ENCODE results near the gene HAO2.
"Not testable (repeated sequence)": the region's sequence is repeated elsewhere in the genome, so short reads cannot be mapped to it uniquely, and the experiment has no call there.

The HAO2 gene
- long read RNA-seq, donor 1, transcript HAO2-205 (9 exons, 1,696 nt) = major isoform, 12 of 28 reads
- long read RNA-seq, donor 1, transcript HAO2-201 (8 exons, 1,417 nt) = minor isoform, 11 of 28 reads
- long read RNA-seq, donor 1, partial matches to known transcripts = 0 of 28 reads
- long read RNA-seq, donor 1, other reads (novel, unspliced or antisense) = 5 of 28 reads
- long read RNA-seq, donor 2, transcript HAO2-201 (8 exons, 1,417 nt) = major isoform, 6 of 18 reads
- long read RNA-seq, donor 2, transcript HAO2-205 (9 exons, 1,696 nt) = minor isoform, 5 of 18 reads
- long read RNA-seq, donor 2, partial matches to known transcripts = 6 of 18 reads
- long read RNA-seq, donor 2, other reads (novel, unspliced or antisense) = 0 of 18 reads
- long read RNA-seq, donor 3, partial matches to known transcripts = 0 of 5 reads
- long read RNA-seq, donor 3, other reads (novel, unspliced or antisense) = 0 of 5 reads
- long read RNA-seq, donor 4, transcript HAO2-205 (9 exons, 1,696 nt) = major isoform, 5 of 7 reads
- long read RNA-seq, donor 4, partial matches to known transcripts = 0 of 7 reads
- long read RNA-seq, donor 4, other reads (novel, unspliced or antisense) = 0 of 7 reads
- long read RNA-seq, donor 5, transcript HAO2-205 (9 exons, 1,696 nt) = major isoform, 15 of 39 reads
- long read RNA-seq, donor 5, transcript HAO2-201 (8 exons, 1,417 nt) = minor isoform, 8 of 39 reads
- long read RNA-seq, donor 5, partial matches to known transcripts = 16 of 39 reads
- long read RNA-seq, donor 5, other reads (novel, unspliced or antisense) = 0 of 39 reads
- long read RNA-seq, donor 6, transcript HAO2-205 (9 exons, 1,696 nt) = major isoform, 14 of 26 reads
- long read RNA-seq, donor 6, partial matches to known transcripts = 11 of 26 reads
- long read RNA-seq, donor 6, other reads (novel, unspliced or antisense) = 0 of 26 reads
- long read RNA-seq, donor 7, transcript HAO2-201 (8 exons, 1,417 nt) = minor isoform, 5 of 20 reads
- long read RNA-seq, donor 7, transcript HAO2-205 (9 exons, 1,696 nt) = major isoform, 13 of 20 reads
- long read RNA-seq, donor 7, partial matches to known transcripts = 0 of 20 reads
- long read RNA-seq, donor 7, other reads (novel, unspliced or antisense) = 0 of 20 reads
- long read RNA-seq, donor 8, transcript HAO2-205 (9 exons, 1,696 nt) = major isoform, 13 of 35 reads
- long read RNA-seq, donor 8, partial matches to known transcripts = 12 of 35 reads
- long read RNA-seq, donor 8, other reads (novel, unspliced or antisense) = 5 of 35 reads

DNA sequence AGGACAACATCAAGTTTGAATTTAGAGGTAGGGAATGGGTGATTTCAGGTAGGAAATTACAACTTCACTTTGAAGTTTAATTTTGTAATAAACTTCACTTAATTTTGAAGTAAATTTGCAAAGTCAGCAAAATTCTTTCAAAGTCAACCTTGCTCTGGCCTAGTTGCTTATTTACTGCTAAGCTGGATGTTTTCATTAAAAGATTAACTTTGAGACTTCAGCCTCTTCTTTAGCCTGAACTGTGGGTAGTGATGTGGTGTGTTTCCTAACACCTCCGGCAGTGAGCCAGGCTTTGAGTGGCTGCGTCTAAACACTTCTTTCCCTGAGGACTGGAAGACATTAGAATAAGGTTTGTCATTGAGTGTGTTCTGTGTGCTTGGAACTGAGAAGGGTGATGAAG lies at the start of gene HAO2:
Gene HAO2 (plus strand): TSS at position 232 of the 400 bp plus-strand sequence. CDS start 12,301 bp downstream, outside the sequence.
- no peak for DNase-seq

DNA sequence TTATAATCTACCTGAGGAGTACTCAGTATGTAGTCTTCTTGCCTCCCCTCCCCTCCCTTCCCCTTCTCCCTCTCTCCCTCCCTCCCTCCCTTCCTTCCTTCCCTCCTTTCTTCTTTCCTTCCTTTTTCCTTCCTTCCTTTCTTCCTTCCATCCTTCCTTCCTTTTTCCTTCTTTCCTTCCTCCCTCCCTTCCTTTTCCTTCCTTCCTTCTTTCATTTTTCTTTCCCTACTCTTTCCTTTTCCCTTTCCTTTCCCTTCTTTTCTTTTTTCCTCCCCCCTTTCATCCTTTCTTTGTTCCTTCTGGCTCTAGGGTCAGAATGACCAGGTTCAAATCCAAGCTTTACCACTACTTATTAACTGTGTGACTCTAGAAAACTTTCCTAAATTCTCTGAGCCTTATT lies 48.5 kb upstream of the HAO2 start:
- no peak for DNase-seq

DNA sequence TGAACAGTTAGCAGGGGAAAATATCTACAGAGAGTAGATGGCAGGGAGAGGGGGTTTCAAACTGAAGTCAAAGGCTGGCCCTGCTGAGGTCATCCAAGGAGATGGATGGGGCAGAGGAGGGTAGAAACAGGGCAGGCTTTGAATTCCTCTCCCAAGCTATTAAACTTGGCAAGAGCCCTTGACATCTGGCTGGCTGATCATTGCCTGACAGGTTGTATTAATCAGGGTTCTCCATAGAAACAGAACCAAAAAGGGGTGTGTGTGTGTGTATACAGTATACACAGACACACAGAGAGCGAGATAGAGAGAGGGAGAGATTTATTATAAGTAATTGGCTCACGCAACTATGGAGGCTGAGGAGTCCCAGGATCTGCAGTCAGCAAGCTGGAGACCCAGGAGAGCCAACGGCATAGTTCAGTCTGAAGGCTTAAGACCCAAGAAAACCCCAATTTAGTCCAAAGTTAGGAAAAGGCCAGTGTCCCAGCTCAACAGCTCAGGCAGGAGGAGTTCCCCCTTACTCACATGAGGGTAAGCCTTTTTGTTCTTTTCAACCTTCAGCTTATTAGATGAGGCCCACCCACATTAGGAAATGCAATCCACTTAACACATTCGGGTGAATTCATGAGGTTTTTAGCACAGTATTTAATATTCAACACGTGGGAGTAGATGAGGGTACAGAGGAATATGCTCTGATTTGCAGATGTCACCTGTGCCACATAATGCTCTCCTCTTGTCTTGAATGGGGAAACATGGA lies 46.7 kb upstream of the HAO2 start:
- no peak for DNase-seq

DNA sequence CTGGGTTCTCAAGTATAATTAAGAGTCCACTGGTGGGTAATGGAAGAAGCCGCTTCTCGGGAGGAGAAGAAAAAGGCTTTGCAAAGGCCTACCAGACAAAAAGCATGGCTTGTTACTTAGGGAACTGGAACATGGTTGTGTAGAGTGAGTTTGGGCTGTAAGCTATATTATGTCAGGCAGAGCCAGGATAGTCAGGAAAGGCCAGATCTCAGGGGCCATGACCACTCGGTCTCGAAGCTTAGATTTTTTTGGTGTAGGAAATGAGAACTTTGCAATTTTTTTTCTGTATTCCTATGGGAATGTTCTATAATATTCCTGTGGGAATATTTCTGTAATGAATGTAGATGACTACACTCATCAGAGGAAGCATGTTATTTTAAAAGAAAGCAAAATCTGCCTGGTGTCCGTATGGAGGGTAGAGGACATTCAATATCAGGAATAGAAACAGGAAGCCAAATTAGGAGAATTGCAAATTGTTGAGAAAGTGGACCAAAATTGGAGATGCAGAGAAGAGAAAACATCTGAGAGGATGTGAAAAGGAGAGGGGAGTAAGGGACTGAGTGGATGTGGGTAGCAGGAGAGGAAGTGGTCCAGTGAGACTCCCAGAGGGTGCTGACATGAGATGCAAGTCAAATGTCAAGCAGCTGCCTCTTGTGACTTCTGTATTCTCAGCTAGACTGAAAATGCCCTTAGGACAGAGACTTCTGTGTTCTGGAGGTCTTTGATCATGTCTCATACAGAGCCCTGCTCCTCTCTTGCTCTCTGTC lies 45.2 kb upstream of the HAO2 start:
- no peak for DNase-seq

DNA sequence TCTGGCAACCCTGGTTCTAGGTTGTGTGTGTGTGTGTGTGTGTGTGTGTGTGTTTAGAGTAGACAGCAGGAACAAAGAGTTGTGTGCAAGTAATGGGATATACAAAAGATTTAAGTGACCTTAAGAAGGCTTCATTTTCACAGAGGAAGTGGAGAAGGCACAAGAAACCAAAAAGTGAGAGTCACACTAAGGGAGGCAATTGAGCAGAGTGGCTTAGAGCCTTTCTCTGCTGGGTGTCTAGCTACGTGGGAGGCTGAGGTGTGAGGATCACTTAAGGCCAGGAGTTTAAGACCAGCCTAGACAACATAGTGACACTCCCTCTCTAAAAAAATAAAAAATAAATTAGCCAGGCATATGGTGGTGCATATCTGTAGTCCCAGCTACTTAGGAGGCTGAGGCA lies 44.4 kb upstream of the HAO2 start:
- no peak for DNase-seq

DNA sequence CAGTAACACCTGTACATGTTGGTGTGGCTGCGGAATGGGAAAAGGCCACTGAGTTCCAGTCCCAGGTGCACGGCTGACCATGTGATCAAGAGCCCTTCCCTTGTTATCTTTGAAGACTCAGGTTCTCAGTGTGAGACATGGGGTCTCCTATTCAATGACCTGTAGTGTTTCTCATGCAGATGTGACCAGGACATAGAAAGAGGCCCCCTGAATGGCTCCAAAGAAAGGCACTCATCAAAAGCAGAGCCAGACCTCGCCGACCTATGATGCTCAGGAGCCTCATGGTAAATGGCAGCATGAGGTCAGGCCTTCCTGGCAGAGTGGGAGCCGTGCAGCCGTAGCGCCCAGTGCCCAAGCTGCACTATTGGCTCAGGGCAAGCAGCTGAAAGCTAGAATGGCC lies 42.3 kb upstream of the HAO2 start:
- DNase-seq = no peak

DNA sequence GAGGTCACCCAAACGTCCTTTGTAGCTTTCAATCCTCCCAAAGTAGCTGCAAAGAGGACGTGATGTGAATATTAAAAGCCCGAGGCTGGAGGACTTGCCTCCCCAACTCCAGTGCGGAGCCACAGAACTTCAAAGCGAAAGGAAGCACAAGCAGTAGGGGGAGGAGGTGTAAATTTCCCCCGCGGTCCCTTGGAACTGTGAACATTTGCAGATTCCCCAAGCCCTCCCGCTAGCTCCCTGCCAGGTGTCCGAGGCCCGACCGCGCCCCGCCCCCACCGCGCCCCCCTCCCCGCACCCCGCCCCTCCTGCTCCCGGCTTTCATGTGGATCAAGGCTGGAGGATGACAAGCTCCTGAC lies 41.5 kb upstream of the HAO2 start:
- peak; percentile 57 for DNase-seq

DNA sequence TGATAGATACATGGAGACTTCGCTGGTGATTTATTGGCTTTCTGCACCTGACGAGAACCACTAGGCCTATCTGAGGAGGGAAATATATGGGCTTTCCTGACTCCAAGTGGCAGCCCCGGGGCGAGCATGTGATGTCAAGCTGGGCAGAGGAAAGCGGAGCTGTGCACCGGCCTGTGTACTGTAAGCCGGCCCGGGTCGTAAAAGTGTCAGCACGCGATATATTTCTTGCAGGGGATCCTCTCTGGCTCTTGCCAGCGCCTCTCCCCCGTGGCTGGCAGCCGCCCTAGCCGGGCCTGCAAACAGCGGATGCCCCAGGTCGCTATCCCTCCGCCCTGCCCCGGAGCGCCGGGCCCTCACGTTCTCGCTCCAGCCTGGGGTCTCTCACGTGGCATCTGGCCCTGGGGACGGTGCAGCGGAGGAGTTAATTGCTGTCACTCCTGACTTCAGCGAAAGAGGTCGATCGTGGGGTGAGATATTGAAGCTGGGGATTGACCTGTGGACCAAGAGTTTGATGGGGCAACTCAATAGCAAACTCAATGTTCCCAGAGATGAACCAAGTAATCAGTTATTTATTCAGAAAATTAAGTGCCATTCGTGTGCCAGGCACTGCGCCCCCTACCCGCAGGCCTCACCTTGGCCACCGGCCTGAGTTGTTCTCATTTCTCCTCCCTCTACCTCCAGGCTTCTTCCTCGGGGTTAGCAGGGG lies 41.0 kb upstream of the HAO2 start:
- peak; percentile 73 for DNase-seq

DNA sequence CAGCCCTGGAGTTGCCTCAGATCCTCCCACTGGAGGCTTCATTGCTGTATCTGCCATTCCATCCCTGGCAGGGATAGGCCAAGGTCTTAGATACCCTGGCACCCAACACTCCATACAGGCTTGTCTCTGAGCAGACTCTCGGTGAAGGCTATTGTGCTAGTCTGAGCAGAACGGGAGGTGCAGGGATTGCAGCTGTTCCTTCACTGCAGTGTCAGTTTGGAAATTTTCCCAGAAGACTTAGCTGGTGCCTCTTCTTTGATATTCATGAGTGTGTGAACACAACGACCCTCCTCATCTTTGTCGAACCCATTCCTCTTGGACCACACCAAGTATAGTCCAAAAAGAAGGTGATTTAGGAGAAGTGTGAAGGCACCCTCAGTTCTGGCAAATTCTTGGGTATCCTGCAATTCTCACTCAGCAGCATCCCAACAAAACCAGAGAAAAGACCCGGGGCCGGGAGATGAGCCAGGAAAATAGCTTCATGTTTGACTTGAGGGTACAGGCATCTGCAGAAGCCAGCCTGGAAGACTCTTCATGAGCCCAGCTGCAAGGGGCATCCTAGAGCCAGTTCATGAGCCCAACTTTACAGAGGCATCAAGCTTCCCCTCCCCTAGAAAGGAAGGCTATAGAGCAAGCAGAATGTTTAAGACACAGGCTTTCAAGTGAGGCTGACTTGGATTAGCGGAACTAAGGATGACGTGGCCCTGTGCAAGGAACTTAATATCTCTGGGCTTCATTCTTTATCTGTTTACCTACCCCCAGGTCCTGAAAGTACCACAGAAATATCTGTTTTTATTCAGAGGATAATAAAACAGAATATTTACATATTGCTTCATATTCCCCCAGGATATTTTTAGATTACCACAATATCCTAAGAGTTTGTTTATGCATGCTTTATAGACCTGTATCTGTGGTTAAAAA lies 38.8 kb upstream of the HAO2 start:
- DNase-seq = no peak

DNA sequence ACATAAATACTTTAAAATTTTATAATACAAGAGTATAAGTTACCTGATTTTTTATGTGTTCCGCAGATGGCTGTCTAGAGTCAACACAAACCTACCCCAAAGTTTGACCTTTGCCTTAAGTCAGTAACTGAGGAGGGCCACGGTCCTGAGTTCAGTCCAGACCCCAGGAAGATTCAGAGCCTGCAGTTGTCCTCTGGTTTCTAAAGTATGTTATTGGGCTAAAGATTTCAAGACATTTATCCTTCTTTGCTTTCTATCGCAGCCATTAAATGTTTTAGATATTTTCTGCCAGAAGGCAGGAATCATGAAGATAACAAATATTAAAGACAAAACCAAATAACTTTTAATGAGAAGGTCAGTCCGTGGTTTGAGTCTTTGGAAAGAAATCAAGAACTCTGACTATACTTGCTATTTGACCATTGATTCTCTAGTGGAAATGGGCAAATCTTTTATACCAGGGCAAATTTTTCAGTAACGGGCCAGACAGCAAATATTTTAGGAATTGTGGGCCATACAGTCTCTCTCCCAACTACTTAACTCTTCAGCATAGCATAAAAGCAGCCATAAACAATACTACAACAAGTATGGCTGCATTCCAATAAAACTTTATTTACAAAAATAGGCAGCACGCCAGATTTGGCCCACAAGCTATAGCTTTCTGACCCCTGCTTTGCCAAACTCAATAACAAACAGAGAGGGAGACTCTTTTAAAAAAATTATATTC lies 38.0 kb upstream of the HAO2 start:
- DNase-seq = no peak

DNA sequence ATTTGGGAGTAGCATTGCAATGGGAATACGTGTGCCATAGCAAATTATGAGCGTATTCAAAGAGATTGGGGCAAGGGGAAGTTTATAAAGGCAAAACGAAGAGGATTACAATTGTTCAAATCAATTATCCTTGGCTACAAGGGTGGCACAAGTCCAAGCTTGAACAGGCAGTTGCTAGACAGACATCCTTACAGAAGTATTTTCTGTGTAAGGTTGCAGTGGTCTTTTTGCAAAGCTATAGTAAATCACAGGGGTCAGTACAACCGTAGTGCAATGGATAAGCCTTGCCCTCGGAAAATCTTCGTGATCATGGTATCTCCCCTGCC lies 37.4 kb upstream of the HAO2 start:
- no peak for DNase-seq

DNA sequence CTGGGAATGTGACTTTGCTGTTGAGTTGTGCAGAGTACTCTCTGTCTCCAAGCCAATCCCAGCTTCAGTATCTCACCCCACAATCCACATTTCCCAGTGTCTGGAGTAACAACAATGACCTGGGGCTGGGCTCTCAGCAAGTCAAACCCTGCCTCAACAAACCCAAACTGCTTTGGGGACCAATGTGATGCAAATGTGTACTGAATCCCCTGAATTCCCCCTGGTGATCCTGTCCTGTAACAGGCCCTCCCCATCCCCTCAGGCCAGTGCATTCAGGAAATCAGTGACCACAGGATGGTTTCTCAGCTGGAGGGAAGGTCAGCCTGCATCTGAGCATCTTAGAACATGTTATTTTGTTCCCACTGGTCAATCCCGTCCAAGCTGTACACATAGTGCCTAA lies 36.7 kb upstream of the HAO2 start:
- no peak for DNase-seq

DNA sequence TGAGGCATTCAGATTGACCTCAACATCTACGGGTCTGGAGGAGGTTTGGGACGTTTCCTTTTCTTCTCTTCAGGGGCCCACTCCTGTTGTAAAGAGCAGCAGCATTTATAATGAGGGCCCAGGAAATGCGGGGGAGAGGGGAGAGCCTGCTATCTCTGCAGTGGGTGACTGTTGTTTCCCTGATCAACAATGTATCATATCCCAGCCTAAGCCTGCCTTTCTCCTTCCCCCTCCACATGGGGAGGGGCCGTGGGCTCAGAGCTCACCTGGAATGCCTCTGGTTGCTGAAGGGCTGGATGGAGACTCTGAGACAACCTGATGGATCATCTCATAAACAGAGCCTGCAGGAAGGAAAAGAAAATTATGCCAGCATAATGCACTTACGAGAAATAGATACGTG lies 36.0 kb upstream of the HAO2 start:
- DNase-seq = no peak

DNA sequence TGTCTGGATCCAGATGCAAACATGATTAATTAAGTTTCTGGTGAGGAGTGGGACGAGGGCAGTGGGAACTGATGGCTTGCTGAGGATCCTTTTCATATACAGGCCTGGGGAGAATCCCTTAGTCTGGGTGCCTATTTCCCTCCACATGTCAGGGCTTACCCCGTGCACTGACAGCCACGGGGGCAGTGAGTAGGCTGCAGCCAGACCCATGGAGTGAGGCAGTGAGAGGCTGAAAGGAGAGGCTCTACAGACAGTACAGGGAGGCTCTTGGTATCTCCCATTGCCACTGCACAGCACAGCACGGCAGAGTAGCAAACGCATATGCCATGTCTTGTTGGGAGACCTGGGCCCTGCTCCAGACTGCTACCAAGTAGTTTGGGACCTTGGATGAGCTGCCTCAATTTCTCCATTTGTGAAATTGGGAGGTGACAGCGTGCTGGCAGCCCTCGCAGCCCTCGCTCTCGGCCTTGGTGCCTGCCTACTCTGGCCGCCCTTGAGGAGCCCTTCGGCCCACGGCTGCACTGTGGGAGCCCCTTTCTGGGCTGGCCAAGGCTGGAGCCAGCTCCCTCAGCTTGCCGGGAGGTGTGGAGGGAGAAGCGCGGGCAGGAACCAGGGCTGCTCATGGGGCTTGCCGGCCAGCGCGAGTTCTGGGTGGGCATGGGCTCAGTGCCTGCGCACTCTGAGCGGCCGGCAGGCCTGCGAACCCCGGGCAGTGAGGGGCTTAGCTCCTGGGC lies 35.3 kb upstream of the HAO2 start:
- no peak for DNase-seq

DNA sequence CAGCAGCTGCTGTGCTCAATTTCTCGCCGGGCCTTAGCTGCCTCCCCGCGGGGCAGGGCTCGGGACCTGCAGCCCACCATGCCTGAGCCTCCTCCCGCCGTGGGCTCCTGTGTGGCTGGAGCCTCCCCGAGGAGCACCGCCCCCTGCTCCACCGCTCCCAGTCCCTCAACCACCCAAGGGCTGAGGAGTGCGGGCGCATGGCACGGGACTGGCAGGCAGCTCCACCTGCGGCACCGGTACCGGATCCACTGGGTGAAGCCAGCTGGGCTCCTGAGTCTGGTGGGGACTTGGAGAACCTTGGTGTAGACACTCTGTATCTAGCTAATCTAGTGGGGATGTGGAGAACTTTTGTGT lies 34.7 kb upstream of the HAO2 start:
- not testable (repeated sequence) for DNase-seq

DNA sequence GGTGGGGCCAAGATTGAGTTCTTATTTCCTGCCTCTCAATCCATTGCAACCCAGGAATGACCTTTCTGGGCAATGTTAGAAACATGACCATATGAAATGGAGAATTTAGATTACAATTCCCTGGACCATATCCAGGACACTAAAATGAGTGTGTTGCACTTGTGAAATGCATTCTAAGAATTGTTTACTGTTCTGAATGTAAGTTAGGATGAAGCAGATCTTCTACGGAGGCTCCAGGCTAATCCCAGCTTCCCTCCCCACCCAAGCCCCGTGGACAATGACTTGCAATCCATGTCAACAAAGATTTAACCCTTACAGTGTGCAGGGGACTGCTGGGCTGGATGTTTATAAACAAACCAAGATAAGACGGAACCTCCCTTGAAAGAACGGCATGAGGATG lies 31.7 kb upstream of the HAO2 start:
- no peak for DNase-seq

DNA sequence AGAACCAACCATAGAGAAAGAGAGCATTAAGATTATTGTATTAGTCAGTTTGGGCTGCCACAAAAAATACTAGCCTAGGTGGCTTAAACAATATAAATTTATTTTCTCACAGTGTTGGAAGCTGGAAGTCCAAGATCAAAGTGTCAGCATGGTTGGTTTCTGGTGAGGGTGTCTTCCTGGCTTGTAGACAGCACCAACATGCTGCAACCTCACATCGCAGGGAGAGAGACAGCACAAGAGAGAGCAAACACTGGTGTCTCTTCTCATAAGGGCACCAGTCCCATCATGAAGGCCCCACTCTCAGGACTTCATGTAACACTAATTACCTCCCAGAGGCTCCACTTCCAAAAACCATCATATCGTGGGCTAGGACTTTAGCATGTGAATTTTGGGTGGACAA lies 30.6 kb upstream of the HAO2 start:
- DNase-seq = no peak

DNA sequence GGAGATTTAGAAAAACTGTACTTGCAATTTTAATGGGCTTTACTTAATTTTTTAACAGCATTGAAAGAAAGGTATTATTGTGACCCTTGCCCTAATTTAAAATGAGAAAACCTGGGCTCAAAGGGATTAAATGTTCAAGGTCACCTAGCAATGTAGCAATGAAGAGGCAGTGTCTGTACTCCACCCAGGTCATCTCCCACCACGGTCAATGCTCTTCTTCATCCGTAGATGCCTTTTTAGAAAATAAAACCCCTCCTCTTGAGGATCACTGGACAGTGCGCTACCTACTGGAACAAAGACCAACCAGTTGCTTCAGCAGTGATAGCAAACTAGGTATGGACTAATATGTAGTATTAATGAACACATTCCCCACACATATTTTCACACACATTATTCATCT lies 29.8 kb upstream of the HAO2 start:
- no peak for DNase-seq
